ENCODE measurements around the gene SLC24A4.
A peak's percentile ranks its signal among the peaks of the same experiment; 100 is the strongest.

The SLC24A4 gene

DNA sequence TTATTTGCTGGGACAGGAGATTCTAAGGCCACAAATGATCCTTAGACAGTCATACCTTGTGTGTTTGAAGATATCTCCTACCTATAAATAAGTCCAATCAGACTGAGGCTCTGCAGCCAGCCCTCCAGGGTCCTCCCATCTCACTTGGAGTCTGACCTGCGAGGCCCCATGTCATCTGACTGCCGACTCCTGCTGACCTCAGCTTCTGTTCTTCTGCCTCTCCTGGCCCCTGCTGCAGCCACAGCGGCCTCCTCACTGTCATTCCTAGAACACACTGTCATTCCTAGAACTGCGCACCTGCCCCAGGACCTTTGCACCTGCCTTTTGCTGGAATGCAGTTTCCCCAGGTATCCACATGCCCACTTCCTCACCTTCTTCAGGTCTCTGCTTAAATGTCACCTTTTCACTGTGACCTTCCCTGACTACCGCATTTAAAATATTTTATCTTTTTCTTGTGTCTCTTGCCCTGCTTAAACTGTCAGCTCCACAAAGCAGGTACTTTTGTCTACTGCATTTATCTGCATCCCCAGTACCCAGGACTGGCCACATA lies 134.1 kb downstream of the SLC24A4 start:
- H3K4me1 ChIP-seq (ENCODE audit: control insufficient read depth, insufficient read depth, low read length) = no peaks in the 10 kb centered on the region
- no peak overlapping the region for H3K27ac ChIP-seq (ENCODE audit: extremely low read depth, low read depth, low read length)
- CTCF ChIA-PET = interaction anchor here (0.7 to 1.4 kb wide), 6 partner anchors 11 to 453 kb away, joined by 3 to 6 read pairs (median 3); no protein-coding TSS in a partner anchor
- no peak overlapping the region for H3K4me3 ChIP-seq (ENCODE audit: low read depth, low read length)
- POLR2A ChIA-PET = no interaction called here
- no peaks in the 10 kb centered on the region for H3K36me3 ChIP-seq (ENCODE audit: control insufficient read depth in 2 of 2, insufficient read depth in 1 of 2, low read length in 2 of 2)
- H3K9me3 ChIP-seq (ENCODE audit: control insufficient read depth, insufficient read depth, low read depth, low read length) = no peaks in the 10 kb centered on the region
- TF ChIP-seq ZNF623 (tag by site-specific recombination; IDR thresholded peaks at IDR 0.05) (peak; percentile 92), ZNF23 (tag by site-specific recombination; IDR thresholded peaks at IDR 0.05; ENCODE audit: borderline replicate concordance) (no peak), ZNF501 (tag by site-specific recombination; IDR thresholded peaks at IDR 0.05) (no peak)

DNA sequence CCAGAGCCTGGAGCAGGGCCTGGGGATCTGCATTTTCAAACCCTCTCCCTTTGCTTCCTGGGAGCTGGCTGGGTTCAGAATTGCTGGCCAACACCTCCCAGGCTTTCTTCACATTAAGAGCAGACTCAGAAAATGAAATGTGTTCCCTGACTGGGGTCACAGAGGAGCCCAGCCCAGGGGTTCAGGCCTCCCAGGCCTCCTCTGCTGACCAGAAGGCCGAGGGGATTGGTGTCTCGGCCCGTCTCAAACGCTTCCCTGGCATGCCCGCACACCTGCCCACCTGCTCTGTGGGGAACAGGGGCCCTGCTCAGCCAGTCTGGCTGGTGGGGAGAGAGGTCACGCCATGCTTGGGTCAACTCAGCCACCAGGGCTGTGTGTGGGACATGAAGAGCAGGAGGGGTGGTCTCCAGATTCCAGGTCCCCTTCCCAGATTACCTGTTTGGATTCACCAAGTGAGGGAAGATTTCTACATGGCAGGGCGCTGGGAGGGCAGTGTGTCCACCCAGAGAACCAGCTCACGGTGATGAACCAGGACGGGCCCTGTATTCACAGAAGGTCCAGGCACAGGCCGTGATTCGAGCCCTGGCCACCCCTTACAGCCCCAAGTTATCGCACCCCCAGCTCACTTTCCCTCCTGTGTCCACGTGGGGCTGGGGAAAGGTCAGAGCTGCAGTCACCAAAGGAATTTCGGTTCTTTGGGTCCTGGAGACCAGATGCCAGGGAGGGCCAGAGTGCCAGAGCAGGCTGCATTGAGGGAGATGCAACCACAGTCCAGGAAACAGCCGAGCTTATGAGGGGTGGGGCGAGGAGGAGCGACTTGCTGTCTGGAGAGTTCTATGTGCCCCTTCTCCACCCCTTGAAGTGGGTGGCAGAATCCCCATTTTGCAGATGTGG lies 135.4 kb downstream of the SLC24A4 start:
- Histone ChIP-seq H3K4me1 (ENCODE audit: control insufficient read depth, insufficient read depth, low read length) (no peaks in the 10 kb centered on the region), H3K9me3 (ENCODE audit: control insufficient read depth, insufficient read depth, low read depth, low read length) (no peaks in the 10 kb centered on the region), H3K4me3 (ENCODE audit: low read depth, low read length) (no peak overlapping the region), H3K36me3 (ENCODE audit: control insufficient read depth in 2 of 2, insufficient read depth in 1 of 2, low read length in 2 of 2) (no peaks in the 10 kb centered on the region), H3K27ac (ENCODE audit: extremely low read depth, low read depth, low read length) (no peak overlapping the region)
- ChIA-PET POLR2A (no interaction called here), CTCF (interaction anchor here (1.4 kb wide), 1 partner anchor 323 kb away, joined by 6 read pairs; no protein-coding TSS in a partner anchor)
- TF ChIP-seq, protein P1, sequence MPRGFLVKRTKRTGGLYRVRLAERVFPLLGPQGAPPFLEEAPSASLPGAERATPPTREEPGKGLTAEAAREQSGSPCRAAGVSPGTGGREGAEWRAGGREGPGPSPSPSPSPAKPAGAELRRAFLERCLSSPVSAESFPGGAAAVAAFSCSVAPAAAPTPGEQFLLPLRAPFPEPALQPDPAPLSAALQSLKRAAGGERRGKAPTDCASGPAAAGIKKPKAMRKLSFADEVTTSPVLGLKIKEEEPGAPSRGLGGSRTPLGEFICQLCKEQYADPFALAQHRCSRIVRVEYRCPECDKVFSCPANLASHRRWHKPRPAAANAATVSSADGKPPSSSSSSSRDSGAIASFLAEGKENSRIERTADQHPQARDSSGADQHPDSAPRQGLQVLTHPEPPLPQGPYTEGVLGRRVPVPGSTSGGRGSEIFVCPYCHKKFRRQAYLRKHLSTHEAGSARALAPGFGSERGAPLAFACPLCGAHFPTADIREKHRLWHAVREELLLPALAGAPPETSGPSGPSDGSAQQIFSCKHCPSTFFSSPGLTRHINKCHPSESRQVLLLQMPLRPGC (tag by site-specific recombination; IDR thresholded peaks at IDR 0.05) = no peak

DNA sequence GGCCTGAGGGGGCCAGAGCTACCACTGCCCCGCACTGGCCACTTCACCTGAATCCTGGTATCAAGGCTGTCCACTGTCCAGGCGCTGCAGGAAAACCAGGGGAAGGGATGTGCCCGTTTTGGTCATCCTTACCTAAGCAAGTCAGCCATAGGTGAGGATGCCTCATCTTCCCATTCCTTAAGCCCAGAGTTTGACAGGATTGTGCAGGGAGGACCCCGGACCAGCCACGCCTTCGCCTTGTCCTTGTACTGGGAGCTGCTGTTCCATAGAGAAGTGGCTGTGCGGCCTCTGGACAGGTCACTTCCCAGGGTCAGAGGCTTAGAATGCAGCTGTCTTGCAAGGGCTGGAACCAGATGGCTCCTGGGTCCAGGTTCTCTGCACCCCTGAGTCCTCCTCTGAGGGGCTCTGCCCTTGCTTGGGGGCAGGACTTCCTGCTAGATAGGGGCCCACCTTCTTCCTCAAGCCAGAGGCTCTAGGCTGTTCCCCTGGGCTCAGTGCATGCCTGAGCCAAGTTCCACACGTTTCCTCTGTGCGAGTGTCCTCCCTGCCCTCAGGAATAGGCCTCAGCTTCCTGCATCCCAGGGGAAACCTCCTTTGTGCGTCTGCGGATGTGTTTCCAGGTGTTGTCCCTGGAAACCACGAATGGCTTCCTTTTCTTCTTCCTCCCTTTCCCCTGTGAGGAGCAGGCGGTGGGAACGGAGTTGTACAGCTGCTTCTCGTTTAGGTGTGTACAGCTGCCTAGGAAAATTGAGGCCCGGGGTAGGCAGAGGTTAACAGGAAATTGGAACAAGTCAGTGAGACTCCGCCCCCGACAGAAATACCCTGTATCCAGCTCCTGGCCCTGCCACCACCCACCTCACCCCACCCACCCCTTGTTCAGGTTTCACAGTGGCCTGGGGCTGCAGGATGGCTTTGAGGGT lies 136.3 kb downstream of the SLC24A4 start:
- Histone ChIP-seq H3K4me1 (ENCODE audit: control insufficient read depth, insufficient read depth, low read length) (no peaks in the 10 kb centered on the region), H3K4me3 (ENCODE audit: low read depth, low read length) (no peak overlapping the region), H3K9me3 (ENCODE audit: control insufficient read depth, insufficient read depth, low read depth, low read length) (no peaks in the 10 kb centered on the region), H3K36me3 (ENCODE audit: control insufficient read depth in 2 of 2, insufficient read depth in 1 of 2, low read length in 2 of 2) (no peaks in the 10 kb centered on the region), H3K27ac (ENCODE audit: extremely low read depth, low read depth, low read length) (no peak overlapping the region)
- ChIA-PET CTCF (interaction anchor here (0.6 to 1.1 kb wide), 4 partner anchors 48 to 222 kb away, joined by 3 to 4 read pairs (median 3); no protein-coding TSS in a partner anchor), POLR2A (no interaction called here)
- TF ChIP-seq, protein P2, sequence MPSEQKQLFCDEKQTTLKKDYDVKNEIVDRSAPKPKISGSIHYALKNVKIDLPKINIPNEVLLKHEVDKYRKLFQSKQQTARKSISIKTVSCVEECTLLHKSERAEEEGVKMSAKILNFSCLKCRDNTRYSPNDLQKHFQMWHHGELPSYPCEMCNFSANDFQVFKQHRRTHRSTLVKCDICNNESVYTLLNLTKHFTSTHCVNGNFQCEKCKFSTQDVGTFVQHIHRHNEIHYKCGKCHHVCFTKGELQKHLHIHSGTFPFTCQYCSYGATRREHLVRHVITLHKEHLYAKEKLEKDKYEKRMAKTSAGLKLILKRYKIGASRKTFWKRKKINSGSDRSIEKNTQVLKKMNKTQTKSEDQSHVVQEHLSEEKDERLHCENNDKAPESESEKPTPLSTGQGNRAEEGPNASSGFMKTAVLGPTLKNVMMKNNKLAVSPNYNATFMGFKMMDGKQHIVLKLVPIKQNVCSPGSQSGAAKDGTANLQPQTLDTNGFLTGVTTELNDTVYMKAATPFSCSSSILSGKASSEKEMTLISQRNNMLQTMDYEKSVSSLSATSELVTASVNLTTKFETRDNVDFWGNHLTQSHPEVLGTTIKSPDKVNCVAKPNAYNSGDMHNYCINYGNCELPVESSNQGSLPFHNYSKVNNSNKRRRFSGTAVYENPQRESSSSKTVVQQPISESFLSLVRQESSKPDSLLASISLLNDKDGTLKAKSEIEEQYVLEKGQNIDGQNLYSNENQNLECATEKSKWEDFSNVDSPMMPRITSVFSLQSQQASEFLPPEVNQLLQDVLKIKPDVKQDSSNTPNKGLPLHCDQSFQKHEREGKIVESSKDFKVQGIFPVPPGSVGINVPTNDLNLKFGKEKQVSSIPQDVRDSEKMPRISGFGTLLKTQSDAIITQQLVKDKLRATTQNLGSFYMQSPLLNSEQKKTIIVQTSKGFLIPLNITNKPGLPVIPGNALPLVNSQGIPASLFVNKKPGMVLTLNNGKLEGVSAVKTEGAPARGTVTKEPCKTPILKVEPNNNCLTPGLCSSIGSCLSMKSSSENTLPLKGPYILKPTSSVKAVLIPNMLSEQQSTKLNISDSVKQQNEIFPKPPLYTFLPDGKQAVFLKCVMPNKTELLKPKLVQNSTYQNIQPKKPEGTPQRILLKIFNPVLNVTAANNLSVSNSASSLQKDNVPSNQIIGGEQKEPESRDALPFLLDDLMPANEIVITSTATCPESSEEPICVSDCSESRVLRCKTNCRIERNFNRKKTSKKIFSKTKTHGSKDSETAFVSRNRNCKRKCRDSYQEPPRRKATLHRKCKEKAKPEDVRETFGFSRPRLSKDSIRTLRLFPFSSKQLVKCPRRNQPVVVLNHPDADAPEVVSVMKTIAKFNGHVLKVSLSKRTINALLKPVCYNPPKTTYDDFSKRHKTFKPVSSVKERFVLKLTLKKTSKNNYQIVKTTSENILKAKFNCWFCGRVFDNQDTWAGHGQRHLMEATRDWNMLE (tag by site-specific recombination; conservative IDR thresholded peaks at IDR 0.05; ENCODE audit: low read depth) = no peak
- TF ChIP-seq ZNF830 (tag by site-specific recombination; IDR thresholded peaks at IDR 0.05; ENCODE audit: low read depth) (no peak), ZNF169 (tag by site-specific recombination; IDR thresholded peaks at IDR 0.05) (no peak), ZNF341 (tag by site-specific recombination; IDR thresholded peaks at IDR 0.05; ENCODE audit: low read depth) (no peak), ZNF157 (tag by site-specific recombination; IDR thresholded peaks at IDR 0.05) (no peak), ZNF777 (tag by site-specific recombination; IDR thresholded peaks at IDR 0.05; ENCODE audit: borderline replicate concordance) (no peak), ZNF76 (tag by site-specific recombination; IDR thresholded peaks at IDR 0.05; ENCODE audit: borderline replicate concordance, low read depth) (no peak), ZNF670 (tag by site-specific recombination; IDR thresholded peaks at IDR 0.05; ENCODE audit: low read depth) (no peak), ZFHX2 (tag by site-specific recombination; conservative IDR thresholded peaks at IDR 0.05) (peak; percentile 47), KLF16 (tag by site-specific recombination; IDR thresholded peaks at IDR 0.05) (no peak), ZNF610 (tag by site-specific recombination; IDR thresholded peaks at IDR 0.05; ENCODE audit: borderline replicate concordance) (no peak)
- TF ChIP-seq, protein P3, sequence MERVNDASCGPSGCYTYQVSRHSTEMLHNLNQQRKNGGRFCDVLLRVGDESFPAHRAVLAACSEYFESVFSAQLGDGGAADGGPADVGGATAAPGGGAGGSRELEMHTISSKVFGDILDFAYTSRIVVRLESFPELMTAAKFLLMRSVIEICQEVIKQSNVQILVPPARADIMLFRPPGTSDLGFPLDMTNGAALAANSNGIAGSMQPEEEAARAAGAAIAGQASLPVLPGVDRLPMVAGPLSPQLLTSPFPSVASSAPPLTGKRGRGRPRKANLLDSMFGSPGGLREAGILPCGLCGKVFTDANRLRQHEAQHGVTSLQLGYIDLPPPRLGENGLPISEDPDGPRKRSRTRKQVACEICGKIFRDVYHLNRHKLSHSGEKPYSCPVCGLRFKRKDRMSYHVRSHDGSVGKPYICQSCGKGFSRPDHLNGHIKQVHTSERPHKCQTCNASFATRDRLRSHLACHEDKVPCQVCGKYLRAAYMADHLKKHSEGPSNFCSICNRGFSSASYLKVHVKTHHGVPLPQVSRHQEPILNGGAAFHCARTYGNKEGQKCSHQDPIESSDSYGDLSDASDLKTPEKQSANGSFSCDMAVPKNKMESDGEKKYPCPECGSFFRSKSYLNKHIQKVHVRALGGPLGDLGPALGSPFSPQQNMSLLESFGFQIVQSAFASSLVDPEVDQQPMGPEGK (tag by site-specific recombination; IDR thresholded peaks at IDR 0.05) = no peak
- TF ChIP-seq, protein P4, sequence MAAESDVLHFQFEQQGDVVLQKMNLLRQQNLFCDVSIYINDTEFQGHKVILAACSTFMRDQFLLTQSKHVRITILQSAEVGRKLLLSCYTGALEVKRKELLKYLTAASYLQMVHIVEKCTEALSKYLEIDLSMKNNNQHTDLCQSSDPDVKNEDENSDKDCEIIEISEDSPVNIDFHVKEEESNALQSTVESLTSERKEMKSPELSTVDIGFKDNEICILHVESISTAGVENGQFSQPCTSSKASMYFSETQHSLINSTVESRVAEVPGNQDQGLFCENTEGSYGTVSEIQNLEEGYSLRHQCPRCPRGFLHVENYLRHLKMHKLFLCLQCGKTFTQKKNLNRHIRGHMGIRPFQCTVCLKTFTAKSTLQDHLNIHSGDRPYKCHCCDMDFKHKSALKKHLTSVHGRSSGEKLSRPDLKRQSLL (tag by site-specific recombination; IDR thresholded peaks at IDR 0.05) = no peak

Data from HEK293 (cell line).